ENCODE measurements around the gene PDZD8.
A peak's percentile ranks its signal among the peaks of the same experiment; 100 is the strongest.

The PDZD8 gene

DNA sequence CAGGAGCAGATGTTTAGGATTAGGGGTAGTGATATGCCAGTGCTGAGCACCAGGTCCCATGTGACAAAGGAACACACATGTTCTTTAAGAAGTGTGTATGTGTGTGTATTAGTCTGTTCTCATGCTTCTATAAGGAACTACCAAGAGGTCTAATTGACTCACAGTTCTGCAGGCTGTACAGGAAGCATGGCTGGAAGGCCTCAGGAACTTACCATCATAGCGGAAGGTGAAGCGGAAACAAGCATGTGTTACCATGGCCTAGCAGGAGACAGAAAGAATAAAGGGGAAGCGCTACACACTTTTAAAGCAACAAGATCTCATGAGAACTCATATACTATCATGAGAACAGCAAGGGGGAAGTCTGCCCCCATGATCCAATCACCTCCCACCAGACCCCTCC, 22.8 kb upstream of the PDZD8 start:
- no peak for DNase-seq (ENCODE audit: low read depth in 2 of 2)

DNA sequence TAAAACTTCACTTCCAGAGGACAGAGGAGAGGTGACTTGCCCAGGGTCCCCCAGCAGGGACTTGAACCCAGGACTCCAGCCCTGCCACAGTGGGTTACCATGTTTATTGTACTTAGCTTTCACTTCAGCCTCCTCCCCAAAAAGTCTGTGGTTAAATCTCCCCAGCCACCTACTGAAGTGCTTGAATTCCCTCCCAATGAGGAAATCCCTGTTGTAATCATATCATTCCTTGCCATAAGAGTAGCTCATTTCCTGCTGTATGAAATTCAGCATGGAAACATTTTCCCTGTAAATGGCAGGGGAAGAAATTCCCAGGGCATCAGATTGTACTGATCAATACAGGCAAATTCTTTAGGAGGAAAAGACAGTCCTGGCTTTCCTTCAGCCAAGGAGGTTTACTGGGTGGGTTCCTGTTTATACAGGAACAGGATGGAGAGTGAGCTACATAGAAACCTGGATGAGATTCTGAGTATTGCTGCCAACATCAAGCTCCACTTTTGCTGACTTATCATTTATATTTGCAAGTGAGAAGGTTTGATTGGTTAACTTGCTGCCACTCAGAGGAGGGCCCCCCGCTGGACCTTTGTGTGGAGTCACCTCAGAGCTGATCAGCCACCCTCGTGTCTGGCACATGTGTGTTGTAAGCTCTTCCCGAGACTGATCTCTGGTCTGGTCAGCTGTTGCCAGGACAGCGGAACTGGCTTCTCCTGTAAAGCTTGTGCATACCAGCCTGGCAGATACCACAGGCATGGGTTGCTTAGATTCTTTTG, 16.4 kb upstream of the PDZD8 start:
- DNase-seq (ENCODE audit: low read depth in 2 of 2): no peak

DNA sequence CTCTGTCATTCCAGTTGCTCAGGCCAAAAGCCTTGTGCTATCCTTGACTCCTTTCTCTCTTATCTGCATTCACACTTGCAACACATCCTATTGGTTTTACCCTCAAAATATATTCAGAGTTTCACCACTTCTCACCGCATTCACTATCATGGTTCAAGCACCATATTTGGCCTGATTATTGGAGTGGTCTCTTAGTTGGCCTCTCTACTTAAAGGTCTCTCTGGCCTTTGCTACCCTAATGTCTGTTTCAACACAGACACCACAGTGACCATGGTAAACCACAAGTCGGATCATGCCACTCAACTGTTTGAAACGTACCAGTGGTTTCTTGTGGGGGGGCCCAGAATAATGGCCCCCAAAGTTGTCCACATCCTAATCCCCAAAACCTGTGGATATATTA, 15.2 kb upstream of the PDZD8 start:
- no peak for DNase-seq (ENCODE audit: low read depth in 2 of 2)

DNA sequence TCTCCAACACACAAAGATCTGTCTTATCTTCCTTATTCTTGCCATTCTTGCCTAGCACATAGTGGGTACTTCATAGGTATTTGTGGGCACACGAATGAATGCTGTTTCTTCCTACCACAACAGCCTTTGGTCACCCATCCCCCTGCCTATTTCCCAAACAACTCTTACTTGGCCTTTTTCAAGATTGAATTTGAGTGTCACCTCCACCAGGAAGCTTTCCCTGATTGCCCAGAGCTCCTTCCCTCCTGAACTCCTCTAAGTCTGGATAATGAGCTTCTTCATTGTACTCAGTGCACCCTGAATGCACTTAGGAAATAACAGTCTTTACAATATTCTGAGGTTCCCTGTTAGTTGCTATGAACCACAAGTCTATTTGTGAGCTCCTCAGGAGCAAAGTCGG, 11.6 kb upstream of the PDZD8 start:
- DNase-seq (ENCODE audit: low read depth in 2 of 2): no peak

DNA sequence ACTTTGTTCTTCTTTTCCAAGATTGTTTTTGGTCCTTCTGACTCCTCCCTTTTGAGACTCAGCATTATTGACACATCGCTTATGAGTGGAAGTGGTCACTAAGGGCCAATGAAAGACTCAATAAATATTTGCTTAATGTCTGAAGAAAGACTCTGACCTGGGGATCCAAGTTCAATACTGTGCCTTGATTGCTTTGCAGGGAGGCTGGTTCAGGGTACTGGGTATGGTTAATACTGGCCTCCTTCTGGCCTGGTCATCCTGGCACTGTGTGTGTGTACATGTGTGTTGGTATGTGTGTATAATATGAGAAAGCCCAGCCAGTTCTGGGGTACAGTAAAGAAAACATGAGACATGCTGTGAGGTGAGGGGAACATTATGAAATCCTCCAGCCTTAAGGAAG, 7.6 kb upstream of the PDZD8 start:
- no peak for DNase-seq (ENCODE audit: low read depth in 2 of 2)

DNA sequence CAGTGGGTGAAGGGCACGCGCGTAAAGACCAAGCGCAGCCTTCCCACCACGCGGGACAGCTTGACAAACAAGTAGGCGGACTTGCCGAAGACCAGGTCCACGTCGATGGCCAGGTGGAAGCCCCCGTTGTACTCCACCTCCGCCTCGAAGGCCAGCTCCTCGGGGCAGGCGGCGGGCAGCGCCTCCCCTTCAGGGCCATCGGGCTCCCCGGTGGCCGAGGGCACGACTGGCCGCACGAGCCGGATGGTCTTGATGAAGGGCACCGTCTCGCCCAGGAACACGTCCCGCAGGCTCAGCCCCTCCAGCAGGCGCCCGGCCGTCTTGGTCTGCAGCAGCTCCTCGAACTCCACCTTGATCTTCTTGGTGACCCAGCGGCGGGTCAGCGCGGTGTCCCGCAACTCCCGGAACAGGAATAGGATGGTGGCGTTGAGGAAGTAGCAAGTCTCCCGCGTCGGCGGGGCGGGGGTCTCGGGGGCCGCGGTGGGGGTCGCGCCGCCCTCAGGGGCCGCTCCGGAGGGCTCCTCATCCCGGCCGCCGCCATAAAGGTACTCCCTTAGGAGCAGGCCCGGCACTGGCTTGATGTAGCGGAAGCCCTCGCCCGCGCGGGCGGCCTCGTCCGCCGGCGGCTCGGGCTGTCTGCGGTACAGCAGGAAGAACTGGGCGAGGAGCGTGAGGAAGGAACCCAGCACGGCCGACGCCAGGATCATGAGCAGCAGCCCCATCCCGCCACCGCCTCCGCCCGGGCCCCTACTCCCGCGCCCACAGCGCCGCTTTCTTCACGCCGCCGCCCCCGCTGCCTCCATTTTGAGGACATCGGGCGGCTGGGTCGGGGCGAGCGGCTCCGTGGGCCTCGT, 507 bp downstream of the PDZD8 start:
- peak; percentile 15 to 19 for DNase-seq (ENCODE audit: low read depth in 2 of 2)

DNA sequence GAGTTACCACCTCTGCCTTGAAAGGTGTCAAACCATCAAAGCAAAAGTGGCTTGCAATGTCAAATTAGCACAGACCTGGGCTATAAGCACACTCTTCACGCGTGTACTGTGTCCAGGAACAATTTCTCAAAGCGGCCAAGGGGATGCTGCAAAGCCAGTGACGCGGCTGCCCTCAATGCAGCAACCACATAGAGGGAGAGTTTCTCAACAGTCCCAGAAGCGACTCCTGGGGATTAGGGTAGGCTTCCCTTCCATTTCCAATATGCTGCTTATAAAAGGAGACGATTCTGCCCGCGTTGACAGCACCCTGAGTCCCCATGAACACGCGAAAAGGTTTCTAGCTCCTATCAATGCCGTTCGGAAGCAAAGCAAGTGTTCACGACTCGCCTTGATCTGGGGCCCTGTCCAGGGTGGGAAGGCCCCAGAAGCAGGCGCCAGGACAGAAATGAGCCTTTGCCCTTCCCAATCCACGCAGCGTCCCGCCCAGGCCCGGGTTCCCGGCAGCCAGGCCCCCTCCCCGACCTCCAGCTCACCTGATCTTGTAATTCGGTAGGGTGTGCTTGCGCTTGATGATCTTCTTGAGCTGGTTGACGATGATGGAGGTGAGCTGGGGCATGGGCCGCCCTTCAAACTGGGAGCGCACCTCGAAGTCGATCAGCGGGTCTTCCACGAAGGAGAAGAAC, 1.3 kb downstream of the PDZD8 start:
- peak; percentile 8 to 11 for DNase-seq (ENCODE audit: low read depth in 2 of 2)

DNA sequence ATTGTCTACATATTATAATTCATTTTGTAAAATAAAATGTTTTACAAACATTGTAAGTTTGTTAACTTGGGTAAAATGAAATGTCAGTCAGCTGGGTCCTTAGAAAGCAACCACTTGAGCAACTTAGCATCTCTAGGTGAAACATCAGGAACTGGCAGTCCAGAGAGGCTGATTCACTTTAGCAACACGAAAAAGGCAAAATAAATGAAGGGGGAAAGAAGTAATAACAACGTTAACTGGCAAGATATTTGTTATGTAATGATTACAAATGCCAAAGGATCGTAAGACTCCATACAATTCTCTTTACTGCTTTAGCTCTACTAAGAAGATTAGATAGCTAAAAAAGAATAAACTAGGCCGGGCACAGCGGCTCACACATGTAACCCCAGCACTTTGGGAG, 5.0 kb downstream of the PDZD8 start:
- DNase-seq (ENCODE audit: low read depth in 2 of 2): no peak

DNA sequence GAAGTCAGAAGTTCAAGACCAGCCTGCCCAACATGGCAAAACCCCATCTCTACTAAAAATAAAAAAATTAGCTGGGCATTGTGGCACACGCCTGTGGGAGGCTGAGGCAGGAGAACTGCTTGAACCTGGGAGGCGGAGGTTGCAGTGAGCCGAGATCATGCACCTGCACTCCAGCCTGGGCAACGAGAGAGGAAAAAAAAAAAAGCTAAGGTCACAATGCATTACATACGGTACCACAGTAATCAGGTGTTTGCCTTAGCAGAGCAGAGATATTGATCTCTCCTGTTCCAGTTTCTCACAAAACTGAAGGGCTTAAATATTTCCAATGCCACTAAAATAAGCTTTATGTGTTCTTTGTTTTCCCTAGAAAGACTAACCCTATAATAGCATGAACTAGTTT, 7.5 kb downstream of the PDZD8 start:
- no peak for DNase-seq (ENCODE audit: low read depth in 2 of 2)

DNA sequence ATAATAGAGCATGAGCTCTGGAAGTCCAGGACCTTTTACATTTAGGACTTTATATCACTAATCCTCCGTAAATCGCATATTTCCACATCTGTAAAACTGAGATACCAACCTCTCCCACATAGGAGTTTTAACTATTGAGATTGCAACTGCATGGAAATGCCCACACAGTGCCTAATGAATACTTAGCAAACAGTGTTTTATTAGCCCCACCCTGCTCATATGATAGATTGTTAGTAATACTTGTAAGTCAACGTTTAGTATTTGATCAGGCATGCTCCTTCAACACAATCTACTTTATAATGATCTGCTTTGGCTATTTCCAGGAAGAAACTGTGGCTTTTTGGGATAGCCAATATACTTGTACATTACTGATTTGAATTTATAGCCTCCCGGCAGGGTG, 8.5 kb downstream of the PDZD8 start:
- no peak for DNase-seq (ENCODE audit: low read depth in 2 of 2)

DNA sequence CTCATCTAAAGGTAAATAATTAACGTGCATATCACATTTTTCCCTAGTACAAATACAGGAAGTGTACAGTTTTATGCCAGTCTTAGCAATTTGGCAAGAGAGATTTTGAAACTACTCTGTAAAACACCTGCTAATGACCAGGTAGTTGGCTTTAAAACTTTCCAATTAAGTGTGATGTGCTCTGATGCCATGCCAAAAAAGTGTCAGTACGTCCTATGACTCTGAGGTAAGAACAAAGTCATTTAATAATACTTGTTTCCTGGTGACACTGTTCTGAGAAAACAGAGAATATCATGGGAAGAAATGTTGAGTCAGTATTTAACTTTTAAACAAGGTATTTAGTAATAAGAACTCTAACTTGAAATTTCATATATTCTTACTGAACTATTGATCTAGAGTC, 9.6 kb downstream of the PDZD8 start:
- DNase-seq (ENCODE audit: low read depth in 2 of 2): no peak

DNA sequence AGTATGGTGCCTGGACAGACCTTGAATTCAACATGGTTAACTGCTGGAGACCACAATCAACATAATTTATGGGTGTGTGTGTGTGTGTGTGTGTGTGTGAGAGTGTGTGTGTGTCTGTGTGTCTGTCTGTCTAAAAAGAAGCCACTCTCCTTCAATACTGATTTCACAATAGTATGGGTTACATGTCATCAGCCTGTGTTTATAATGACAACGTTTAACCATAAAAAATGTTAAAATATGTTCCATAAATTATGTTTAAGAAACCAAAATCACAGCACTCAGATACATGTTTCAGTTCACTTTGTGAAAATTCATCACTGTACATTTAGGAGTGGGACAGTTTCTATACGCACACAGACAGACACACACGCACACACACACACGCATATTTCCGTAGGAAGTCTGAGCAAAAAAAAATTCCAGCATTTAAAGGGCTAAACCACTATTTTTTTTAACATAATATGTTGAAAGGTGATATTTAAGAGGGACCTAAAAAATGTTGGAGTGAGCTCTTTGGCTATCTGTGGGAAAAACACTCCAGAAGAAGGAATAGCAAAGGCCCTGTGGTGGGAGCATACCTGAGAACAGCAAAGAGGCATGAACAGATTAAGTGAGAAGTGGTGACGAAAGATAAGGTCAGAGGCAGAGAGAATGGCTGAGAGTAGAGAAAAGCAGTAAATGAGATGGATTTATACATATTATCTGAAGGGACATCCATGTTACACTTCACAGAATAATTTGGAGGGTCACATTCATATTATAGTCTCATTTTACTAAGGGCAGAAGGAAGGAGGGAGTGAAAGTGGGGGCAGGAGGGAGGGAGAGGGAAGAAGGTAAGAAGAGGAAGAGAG, 10.9 kb downstream of the PDZD8 start:
- DNase-seq (ENCODE audit: low read depth in 2 of 2): no peak

DNA sequence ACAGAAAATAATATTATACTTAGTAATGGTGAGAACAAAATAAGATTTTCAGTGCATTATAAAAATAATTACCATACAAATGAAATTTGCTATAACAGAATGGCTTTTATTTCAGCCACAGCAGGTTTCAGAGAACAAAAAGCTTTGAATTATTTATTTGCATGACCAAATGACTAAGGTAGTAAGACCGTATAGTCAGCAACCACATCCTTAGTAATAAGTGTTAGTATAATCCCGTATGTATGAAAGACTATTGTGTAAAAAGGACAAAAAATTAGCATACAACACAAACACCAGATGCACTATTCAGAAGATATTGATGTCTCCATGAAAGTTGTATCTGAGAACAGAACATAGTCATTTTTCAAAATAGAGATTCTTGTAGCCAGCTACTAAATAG, 12.2 kb downstream of the PDZD8 start:
- DNase-seq (ENCODE audit: low read depth in 2 of 2): no peak

DNA sequence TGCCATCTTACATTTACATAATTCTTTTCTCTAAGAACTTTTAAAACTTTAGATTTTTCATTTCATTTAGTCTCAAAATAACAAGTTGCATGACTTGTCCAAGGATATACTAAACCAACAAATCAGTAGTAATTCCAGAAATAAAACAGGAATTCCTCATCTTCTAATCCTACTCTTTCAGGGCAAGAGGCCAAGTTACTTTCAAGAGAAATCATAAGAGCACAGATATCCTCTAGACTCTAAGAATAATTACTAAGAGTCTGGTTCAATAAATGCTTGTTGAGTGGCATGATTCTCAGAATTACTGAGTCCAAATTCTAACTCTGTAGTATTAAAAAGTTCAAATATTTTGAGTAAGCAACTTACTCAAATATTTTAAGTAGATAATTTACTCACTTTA, 12.9 kb downstream of the PDZD8 start:
- no peak for DNase-seq (ENCODE audit: low read depth in 2 of 2)

DNA sequence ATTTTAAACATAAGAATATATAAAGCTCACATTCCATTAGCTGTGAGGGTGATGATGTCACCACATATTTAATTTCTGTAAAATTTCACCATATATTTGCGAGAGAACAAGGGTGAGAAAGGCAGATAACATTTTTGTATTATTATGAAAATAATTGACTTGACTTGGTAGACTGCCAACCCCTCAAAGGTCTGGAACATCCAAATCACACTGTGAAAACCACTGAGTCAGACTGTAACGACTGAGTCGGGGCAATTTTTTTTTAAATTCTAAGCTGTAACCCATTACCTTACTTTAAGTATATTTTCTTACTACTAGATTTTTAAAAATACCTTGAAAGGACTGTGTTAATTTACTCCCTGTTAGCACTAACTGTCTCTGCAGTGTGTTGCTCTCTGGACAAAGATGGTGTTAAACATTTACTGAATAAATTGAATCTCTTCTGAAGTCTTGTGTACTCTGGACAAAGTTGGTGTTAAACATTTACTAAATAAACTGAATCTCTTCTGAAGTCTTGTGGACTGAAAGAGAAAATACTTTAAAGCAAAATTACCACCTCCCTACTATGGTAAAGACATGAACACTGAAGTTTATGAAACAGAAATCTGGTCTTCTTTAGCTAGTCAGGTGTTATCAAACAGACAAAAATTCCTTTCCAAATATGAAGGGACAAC, 14.1 kb downstream of the PDZD8 start:
- DNase-seq (ENCODE audit: low read depth in 2 of 2): no peak

DNA sequence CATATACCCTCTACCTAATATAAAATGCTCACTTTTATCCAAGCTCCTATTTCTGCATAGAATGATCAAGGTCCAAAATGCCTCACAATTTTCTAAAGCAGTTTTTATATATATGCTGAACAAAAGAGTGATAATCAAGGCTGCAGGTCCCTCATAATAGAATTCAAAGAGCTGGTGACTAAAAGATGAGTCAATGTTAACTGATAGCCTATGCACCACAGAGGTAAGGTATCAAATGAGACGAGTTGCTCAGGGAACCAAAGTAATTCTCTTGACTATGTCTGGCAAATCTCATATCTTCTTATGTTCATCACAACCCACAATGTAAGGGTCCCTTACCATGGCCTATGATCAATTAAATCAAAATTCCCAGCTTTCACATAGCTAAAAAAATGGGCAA, 15.2 kb downstream of the PDZD8 start:
- no peak for DNase-seq (ENCODE audit: low read depth in 2 of 2)

DNA sequence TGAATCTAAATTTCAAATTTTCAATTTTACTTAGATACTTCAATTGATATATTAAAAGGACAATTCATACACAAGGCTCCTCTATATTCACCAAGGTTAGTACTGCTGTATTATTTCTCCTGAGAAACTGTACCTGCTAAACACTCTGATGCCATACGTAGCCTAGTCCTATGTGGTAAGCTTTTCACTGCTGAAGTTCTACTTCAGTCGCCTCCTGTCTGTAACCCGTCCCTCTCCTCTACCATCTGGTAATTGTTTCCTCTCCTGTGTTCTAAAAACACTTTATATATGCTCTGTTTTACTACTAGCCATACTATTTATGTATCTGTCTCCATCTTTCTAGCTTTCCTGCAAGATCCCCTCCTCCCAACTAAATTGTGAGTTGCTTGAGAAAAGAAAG, 20.2 kb downstream of the PDZD8 start:
- no peak for DNase-seq (ENCODE audit: low read depth in 2 of 2)

DNA sequence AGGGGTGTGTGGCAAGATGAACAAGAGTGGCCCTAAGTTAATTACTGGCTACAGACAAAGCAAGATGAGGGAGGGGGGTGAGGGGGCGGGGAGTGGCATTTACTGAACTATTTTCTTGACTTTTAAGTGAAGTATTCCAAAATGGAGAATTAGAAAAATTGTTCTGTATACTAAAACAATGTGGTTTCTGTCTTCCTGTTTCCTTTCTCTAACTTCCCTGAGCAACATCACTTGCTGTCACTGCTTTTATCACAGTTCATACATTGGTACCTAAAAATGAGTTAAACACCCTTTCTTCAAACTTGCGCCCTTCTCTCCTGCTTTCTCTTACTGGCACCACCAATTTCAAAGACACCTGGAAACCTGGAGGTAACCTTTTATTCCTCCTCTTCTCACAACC, 21.6 kb downstream of the PDZD8 start:
- no peak for DNase-seq (ENCODE audit: low read depth in 2 of 2)

DNA sequence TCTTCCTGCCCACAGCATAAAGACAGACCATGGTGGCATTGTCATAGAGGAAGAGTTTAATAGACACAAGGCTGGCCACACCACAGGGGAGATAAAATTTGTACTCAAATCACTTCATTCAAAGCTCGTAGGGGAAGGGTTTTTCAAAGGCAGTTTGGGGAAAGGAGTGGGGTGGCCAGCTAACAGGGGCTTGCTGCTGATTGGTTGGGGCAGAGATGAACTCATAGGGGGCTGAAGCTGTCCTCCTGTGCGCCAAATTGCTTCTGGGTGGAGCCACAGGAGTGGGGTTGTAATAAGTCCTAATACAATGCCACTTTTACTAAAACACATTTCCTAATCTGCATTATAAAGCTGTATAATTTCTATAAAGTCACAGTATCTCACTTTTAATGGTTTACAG, 22.5 kb downstream of the PDZD8 start:
- no peak for DNase-seq (ENCODE audit: low read depth in 2 of 2)

DNA sequence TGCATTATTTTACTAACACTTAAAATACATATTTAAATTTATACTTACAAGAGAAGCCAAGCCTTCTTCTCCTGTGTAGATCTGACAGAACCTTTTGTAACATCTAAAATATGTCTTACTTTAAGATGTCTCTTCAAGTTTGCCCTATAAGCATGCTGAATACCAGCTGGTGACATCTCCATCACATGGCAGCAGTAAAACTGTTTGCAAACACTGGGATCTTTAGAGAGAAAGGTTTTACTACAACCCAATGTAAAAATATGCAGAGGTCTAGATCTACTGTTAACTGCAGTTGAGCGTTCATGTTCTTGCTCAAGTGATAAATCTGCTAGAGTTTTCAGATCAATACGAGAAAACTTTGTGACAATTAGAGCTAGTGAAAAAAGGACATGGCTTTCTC, 23.2 kb downstream of the PDZD8 start:
- no peak for DNase-seq (ENCODE audit: low read depth in 2 of 2)

DNA sequence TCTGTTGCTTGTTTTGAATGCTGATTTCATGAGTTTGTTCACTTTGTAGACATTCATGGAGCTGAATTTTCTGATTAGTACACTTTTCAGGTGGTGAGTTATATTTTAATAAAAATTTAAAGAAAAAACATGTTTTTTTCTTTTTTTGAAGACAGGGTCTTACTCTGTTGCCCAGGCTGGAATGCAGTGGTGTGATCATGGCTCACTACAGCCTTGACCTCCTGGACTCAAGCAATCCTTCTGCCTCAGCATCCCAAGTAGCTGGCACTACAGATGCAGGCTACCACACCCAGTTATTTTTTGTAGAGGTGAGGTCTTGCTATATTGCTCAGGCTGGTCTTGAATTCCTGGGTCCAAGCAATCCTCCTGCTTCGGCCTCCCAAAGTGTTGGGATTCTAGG, 23.7 kb downstream of the PDZD8 start:
- DNase-seq (ENCODE audit: low read depth in 2 of 2): no peak
